MM.1S (cell line): ENCODE data around the gene GPRIN2.

Source experiments
- EZH2phosphoT487 ChIP-seq: fragments of 300-600 bp; sonication (generic); IDR thresholded peaks from 2 replicates; pipeline ENCODE4 v1.6.1; 2018; ENCODE audit warnings: antibody characterized with exemption, low read length
- TF ChIP-seq, protein P1 (sequence below): fragments of 300-600 bp; sonication (generic); IDR thresholded peaks from 2 replicates; pipeline ENCODE4 v1.5.1; 2016; ENCODE audit warnings: antibody characterized with exemption, low read length, mixed read lengths

DNA sequence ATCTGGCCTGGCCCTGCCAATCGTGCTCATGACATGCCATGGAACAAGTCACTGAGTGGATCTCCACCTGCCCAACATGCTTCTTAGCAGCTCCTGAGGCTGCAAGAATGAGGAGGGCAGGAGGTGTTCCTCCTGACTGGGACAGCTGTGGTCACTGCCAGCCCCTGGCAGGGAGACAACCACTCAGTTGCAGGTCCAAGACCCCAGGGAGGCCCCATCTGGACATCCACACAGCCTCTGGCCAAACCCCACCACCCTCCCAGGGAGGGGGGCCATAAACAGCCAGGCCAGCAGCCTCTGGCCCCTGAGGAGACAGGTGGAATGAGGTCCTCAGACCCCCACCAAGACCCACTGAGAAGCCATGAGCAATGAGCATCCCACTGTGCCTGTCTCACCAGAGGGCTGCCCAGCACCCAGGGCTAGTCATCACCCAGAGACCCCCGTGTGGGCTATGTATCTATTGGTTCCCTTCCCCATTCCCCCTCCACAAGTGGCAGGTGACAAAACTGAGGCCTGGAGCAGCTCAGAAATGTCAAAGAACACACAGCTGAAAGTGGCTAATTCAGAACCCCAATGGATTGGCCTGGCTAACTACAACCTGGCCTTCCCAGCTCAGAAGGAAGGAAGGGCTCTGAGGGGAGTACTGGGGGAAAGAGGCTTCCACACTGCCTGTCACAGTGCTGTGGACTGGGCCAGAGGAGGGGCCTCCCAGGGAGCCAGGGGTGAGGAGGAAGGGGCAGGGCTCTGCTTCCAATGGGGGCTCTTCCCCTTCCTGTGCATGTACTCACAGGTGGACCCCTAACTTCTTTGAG, 3.0 kb downstream of the GPRIN2 start:
- TF ChIP-seq, protein P1, sequence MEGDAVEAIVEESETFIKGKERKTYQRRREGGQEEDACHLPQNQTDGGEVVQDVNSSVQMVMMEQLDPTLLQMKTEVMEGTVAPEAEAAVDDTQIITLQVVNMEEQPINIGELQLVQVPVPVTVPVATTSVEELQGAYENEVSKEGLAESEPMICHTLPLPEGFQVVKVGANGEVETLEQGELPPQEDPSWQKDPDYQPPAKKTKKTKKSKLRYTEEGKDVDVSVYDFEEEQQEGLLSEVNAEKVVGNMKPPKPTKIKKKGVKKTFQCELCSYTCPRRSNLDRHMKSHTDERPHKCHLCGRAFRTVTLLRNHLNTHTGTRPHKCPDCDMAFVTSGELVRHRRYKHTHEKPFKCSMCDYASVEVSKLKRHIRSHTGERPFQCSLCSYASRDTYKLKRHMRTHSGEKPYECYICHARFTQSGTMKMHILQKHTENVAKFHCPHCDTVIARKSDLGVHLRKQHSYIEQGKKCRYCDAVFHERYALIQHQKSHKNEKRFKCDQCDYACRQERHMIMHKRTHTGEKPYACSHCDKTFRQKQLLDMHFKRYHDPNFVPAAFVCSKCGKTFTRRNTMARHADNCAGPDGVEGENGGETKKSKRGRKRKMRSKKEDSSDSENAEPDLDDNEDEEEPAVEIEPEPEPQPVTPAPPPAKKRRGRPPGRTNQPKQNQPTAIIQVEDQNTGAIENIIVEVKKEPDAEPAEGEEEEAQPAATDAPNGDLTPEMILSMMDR = no peak
- no peak for TF ChIP-seq EZH2phosphoT487
